ENCODE results near the gene ANKRD29. TPM values are rescaled to one million over a fixed set of nuclear protein-coding genes. Genes with fewer than 3 reads are reported as not detected.

The ANKRD29 gene
- total and polyA plus RNA-seq, 2 of the 4 experiments (the other 2 are of a cell fraction), result 0.18 to 0.31 TPM

GRCh38 chr18:23683155-23683554, 20.4 kb upstream of the ANKRD29 start:
- no peak overlapping the region for H2BK5ac ChIP-seq (ENCODE audit: low read depth, low read length, poor library complexity, severe bottlenecking)
- no peak overlapping the region for H3K4me3 ChIP-seq (ENCODE audit: insufficient read depth, low read depth, low read length)
- dilution Hi-C loops (cut with HindIII; ENCODE audit: low sequenced_read_pairs, unreplicated experiment) (no loop called here), in situ Hi-C loops (cut with MboI; ENCODE audit: low sequenced_read_pairs) (no loop called here), intact Hi-C loops (cut with micrococcal nuclease) (no loop called here)
- no peaks in the 10 kb centered on the region for H3K9me1 ChIP-seq (ENCODE audit: insufficient read depth, low read length)
- no peak overlapping the region for H4K8ac ChIP-seq (ENCODE audit: low read depth in 2 of 2, low read length in 2 of 2)
- ATAC-seq (ENCODE audit: low read depth) (no peak), DNase-seq (no peak)
- H3K9ac ChIP-seq (ENCODE audit: low read depth, low read length), result no peak overlapping the region
- H3K36me3 ChIP-seq (ENCODE audit: control insufficient read depth, insufficient read depth, low read length), result no peaks in the 10 kb centered on the region
- no peak overlapping the region for H3K4ac ChIP-seq (ENCODE audit: low read depth, low read length)
- H2AK9ac ChIP-seq (replicated peaks; ENCODE audit: low read depth, low read length, poor library complexity), result no peak overlapping the region
- H3K56ac ChIP-seq (ENCODE audit: extremely low read depth, insufficient read depth, low read length), result no peak overlapping the region
- H4K91ac ChIP-seq (ENCODE audit: insufficient read depth, low read depth, low read length), result no peak overlapping the region
- ChIA-PET POLR2A (ENCODE audit: unreplicated experiment) (no interaction called here), CTCF (no interaction called here)
- H2BK120ac ChIP-seq (ENCODE audit: low read depth, low read length), result no peak overlapping the region
- H3K18ac ChIP-seq (ENCODE audit: low read depth, low read length), result no peak overlapping the region
- no peak overlapping the region for H3K14ac ChIP-seq (replicated peaks; ENCODE audit: low read depth, low read length)
- H2AK5ac ChIP-seq (ENCODE audit: low read depth, low read length), result no peak overlapping the region
- no peak overlapping the region for H2BK20ac ChIP-seq (ENCODE audit: low read depth, low read length)
- no peaks in the 10 kb centered on the region for H3K9me3 ChIP-seq (ENCODE audit: control insufficient read depth, insufficient read depth, low read length)
- WGBS, 2 experiments (ENCODE audit: extremely low coverage in 2 of 2, insufficient read length in 1 of 2), result 80% methylated on average over 1 of the region's 3 CpGs; no CpG with 5 or more reads in 1 of the 2 experiments
- TF ChIP-seq CHD1 (IDR thresholded peaks at IDR 0.05; ENCODE audit: low read depth, low read length), result no peak
- no peaks in the 10 kb centered on the region for H4K20me1 ChIP-seq (ENCODE audit: insufficient read depth, low read length)
- H3K79me1 ChIP-seq (ENCODE audit: low read depth in 1 of 2, low read length in 2 of 2), result no peaks in the 10 kb centered on the region
- H2BK15ac ChIP-seq (ENCODE audit: low read depth, low read length), result no peak overlapping the region
- H3K23ac ChIP-seq (ENCODE audit: low read depth, low read length), result no peak overlapping the region
- no peak overlapping the region for H4K5ac ChIP-seq (ENCODE audit: low read depth, low read length)
- peaks cover 39% of the 10 kb centered on the region for H3K27me3 ChIP-seq (ENCODE audit: control insufficient read depth, insufficient read depth, low read length)
- H3K4me1 ChIP-seq (ENCODE audit: control insufficient read depth, insufficient read depth, low read length), result no peaks in the 10 kb centered on the region
- BruUV-seq (replicated peaks), result no TSS peak
- no peak overlapping the region for H2AFZ ChIP-seq (replicated peaks; ENCODE audit: low read length, poor library complexity)
- H3K27ac ChIP-seq (ENCODE audit: insufficient read depth, low read length), result no peak overlapping the region
- no peak overlapping the region for H3K4me2 ChIP-seq (ENCODE audit: low read depth, low read length)

All from IMR-90 (cell line).